Posterior cingulate gyrus (tissue), 11 donors: ENCODE results near the gene NKAIN2.
"Not testable (repeated sequence)": the region's sequence is repeated elsewhere in the genome, so short reads cannot be mapped to it uniquely, and the experiment has no call there.

Source experiments
- DNase-seq, 10 donors: peaks; one replicate each; pipeline versions ENCODE4 v3.0.0 to v3.0.0-alpha.2; 2020 to 2021; ENCODE audit warnings: mixed read lengths in 3 of 10
- intact Hi-C: fragments of 100-400 bp; cut with DNase I; formaldehyde crosslinking; loops from one replicate; pipeline ENCODE4 v1.15.1; 2023

Gene NKAIN2

GRCh38 chr6:123879749-123880148 lies 76.1 kb downstream of the NKAIN2 start:
- intact Hi-C loops, result no loop called here
- peak in 1 of 10 donors; percentile 57 for DNase-seq

DNA sequence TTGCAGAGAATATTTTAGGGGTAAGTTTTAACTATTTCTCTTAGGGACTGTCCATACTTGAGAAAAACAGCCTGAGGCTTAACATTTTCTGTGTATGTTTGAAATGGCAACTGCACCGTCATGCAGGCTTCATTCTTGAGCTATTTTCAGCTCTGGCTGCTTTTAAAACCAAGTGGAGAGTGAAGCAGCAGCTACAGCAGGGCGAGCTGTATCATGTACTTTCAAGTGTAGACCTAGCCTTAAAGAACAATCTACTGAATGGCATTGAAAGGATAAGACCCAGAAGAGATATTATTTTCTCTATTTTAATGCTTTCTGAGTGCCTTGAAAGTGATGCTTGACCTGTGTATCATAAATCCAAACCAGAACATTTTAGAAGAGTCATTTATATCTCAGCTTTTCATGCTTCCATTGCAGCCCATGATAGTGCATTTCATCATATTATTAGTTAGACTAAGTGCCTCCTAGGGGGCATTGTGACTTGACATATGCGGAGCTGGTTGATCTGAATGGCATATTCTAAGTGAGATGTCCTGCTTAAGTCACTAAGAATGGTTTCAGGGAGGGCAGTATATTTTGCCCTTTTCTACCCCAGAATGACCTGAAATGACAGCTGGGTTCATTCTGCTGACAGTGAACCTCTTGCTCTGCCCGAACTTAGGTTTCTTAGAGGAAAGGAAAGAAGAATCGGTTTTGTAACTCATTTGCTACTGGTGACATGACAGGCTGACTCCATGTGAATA lies 85.3 kb downstream of the NKAIN2 start:
- DNase-seq, result peak in 4 of 10 donors; percentile 8 to 78 (median 26)
- intact Hi-C loops, result loop anchor here (5.0 kb wide), 1 partner anchor 82 kb away; no protein-coding TSS in a partner anchor

GRCh38 chr6:123895346-123895745 lies 91.7 kb downstream of the NKAIN2 start:
- intact Hi-C loops, result no loop called here
- DNase-seq, result no peak

- DNase-seq, result no peak
- intact Hi-C loops, result no loop called here
These were observed 92.1 kb downstream of the NKAIN2 start for GRCh38 chr6:123895806-123896205.

DNA sequence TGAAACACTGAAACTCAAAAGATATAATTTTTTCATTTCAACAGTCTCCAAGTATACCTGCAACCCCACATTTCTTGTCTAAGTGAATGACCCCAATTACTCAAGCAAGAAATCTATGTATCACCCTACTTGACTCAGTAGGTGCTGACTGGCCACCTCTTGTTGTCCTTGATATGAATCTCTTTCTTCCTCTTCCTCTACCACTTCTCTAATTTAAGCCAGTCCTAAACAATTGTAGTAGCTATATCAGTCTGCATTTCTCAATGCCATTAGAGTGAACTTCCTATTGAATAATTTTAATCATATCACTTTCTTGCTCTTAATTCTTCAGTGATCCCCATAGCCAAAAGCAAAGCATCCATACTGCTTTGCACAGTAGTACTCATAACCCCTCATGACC lies 93.2 kb downstream of the NKAIN2 start:
- no peak for DNase-seq
- intact Hi-C loops, result no loop called here

DNA sequence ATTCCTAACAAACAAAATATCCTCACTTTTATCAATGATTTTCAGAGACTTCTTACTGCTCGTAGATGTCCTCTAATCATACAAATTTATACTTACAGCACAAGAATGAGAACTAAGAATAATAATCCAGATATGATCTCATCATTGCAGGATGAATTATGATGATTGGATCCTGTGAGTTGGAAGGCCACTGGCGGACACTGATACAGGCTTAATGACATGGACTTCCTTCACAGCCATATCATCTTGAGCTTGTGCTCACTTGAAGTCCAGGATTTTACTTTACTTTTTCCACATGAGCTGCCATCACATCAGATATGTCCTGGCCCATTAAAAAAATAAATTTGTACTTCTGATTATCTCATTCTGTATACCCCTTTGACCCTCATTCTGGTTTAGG lies 94.3 kb downstream of the NKAIN2 start:
- intact Hi-C loops, result no loop called here
- no peak for DNase-seq

- no peak for DNase-seq
- intact Hi-C loops, result no loop called here
These were observed 95.0 kb downstream of the NKAIN2 start for GRCh38 chr6:123898665-123899064.

DNA sequence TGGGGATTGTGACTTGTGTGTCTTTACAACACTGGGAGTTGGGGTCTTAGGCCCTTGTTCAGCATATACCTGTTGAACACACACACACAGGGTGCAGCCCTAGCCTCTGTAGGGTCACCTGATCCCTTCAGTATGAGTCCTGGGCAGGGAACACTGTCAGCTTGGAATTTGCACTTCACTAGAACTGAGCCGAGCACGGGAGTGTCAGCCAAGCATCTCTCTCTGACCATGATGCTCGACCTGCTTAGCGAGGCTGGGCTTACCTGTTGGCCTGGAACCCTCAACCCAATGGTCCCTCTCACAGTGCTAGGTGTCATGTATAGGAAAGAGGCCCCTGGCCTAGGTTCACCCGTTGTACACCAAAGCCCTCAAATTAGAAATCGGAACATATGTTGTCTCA lies 96.1 kb downstream of the NKAIN2 start:
- intact Hi-C loops, result no loop called here

GRCh38 chr6:123901436-123901835 lies 97.8 kb downstream of the NKAIN2 start:
- intact Hi-C loops, result no loop called here
- no peak for DNase-seq

More for the DNA sequence above, 96.1 kb downstream of the NKAIN2 start:
- DNase-seq, result no peak

DNA sequence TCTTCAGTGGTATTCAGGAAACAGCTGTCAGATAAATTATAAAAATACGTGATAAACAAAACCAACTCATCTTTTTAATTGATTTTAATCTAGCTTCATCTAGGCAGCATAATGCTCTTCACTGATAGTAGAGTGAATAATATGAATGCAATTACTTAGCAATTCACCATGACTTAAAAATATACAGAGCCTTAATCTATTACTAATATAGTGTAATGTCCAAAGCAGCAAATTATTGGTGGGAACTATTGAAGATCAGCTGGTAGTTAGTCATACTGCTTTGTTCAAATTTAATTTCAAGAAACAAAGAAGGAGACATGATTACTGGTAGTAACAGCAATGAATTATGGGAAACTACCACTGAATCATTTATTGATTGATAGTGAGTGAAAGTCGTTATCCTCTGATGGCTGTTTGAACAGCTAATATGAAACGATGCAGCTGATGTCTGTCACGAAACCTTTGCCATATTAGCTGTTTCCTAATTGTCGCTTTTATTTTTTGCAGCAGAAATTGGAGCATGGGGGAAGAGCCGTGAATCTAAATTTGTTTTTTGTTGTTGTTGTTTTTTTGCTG lies 99.2 kb downstream of the NKAIN2 start:
- DNase-seq, result no peak
- intact Hi-C loops, result no loop called here

GRCh38 chr6:123904228-123904627 lies 100.6 kb downstream of the NKAIN2 start:
- no peak for DNase-seq
- intact Hi-C loops, result no loop called here

DNA sequence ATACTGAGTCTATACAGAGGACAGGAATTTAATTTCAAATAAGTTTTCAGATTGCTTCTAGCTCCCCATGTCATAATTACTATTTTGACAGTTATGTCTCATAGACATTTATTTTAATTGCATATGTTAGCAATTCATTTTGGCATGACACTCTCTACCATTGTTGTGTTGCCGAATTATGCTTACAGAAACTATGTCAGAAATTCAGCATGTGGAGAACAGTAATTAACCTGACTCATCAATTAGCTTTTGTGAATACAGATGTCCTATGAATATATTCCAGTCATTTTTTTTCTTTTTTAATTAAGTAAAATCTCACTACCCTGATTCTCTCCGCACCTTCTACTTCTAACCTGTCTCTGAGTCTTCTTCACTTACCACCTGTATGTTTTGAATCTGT lies 105.1 kb downstream of the NKAIN2 start:
- DNase-seq, result no peak
- intact Hi-C loops, result no loop called here

DNA sequence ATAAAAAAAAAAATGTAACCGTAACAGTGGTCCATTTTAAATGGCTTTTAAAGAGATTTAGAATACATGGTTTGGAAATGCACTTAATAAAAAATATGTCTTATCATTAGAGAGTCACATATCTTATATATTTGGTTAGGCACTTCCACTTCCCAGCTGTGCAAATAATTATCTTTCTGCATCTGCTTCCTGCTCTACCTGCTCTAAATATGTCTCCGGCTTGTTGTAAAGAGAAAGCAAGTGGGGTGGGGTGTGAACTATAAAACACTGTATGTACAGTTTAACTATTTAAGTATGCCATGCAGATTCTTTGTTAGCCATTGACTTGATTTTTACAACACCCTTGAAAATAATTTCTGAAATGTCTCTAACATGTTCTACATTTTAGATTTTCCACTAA lies 106.3 kb downstream of the NKAIN2 start:
- intact Hi-C loops, result no loop called here
- no peak for DNase-seq

- DNase-seq, result no peak
- intact Hi-C loops, result no loop called here
These were observed 110.2 kb downstream of the NKAIN2 start for GRCh38 chr6:123913863-123914262.

DNA sequence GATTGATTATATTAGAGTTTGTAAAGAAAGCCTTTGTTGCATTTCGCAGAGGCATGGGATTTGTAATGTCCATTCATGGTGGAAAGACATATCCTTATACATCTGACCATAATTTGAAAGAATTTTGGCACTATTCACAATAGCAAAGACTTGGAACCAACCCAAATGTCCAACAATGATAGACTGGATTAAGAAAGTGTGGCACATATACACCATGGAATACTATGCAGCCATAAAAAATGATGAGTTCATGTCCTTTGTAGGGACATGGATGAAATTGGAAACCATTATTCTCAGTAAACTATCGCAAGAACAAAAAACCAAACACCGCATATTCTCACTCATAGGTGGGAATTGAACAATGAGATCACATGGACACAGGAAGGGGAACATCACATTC lies 119.7 kb downstream of the NKAIN2 start:
- intact Hi-C loops, DNase-seq: not testable (repeated sequence)

GRCh38 chr6:123925350-123925749 lies 121.7 kb downstream of the NKAIN2 start:
- DNase-seq, result no peak
- intact Hi-C loops, result no loop called here

- DNase-seq, result no peak
- intact Hi-C loops, result no loop called here
These were observed 122.3 kb downstream of the NKAIN2 start for GRCh38 chr6:123925842-123926399.

GRCh38 chr6:123928529-123928928 lies 124.9 kb downstream of the NKAIN2 start:
- intact Hi-C loops, result no loop called here

GRCh38 chr6:123931928-123932327 lies 128.3 kb downstream of the NKAIN2 start:
- no peak for DNase-seq
- intact Hi-C loops, result no loop called here

More at GRCh38 chr6:123928529-123928928, 124.9 kb downstream of the NKAIN2 start:
- DNase-seq, result no peak

- DNase-seq, result no peak
- intact Hi-C loops, result no loop called here
These were observed 136.9 kb downstream of the NKAIN2 start for GRCh38 chr6:123940551-123940950.

- intact Hi-C loops, result no loop called here
- DNase-seq, result no peak
These were observed 138.2 kb downstream of the NKAIN2 start for GRCh38 chr6:123941855-123942254.

- intact Hi-C loops, result no loop called here
- DNase-seq, result no peak
These were observed 141.7 kb downstream of the NKAIN2 start for GRCh38 chr6:123945386-123945785.
